Stimulated activated CD4-positive, alpha-beta T cell treated with anti-CD3 and anti-CD28 coated beads, Interleukin-12 subunit alpha, Interleukin-12 subunit beta, amount 100 ng/mL, for 24 hours (primary cell): Measurements from ENCODE around the gene RBBP7.

Experiments used
- DNase-seq, 2 experiments: peaks; one replicate each; pipeline ENCODE4 v3.0.0-alpha.2; 2020; ENCODE audit warnings: low read depth in 2 of 2

RBBP7 gene

GRCh38 chrX:16867947-16868346, 2.2 kb downstream of the RBBP7 start:
- no peak for DNase-seq

DNA sequence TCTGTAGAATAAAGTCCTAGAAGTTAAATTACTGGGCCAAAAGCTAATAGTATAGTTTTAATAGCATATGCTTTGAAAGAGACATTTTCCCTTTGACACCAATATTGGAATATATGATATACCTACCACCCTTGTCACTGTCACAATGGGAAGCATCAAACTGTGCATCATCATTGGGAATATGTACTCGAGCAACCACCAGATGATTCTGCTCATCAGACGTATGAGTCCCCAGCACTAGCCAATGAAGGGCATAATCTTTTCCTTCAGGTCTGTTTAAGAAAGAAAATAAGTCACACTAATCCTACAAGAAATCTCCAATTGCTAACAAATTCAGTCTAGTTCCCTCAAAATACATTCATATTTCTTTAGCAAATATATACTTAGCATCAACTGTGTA, 7.3 kb downstream of the RBBP7 start:
- no peak for DNase-seq

DNA sequence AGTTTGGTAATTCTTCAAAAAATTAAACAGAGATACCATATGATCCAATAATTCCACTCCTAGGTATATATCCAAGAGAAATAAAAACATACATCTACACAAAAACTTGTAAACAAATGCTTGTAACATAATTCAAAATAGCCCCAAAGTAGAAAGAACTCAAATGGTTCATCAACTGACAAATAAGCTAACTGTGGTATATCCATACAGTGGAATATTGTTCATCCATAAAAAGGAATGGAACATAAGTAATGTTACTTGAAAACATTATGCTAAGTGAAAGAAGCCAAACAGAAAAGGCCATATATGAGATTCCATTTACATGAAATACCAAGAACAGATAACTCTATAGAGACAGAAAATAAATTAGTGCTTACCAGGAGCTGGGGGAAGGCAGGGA, 13.4 kb downstream of the RBBP7 start:
- no peak for DNase-seq

DNA sequence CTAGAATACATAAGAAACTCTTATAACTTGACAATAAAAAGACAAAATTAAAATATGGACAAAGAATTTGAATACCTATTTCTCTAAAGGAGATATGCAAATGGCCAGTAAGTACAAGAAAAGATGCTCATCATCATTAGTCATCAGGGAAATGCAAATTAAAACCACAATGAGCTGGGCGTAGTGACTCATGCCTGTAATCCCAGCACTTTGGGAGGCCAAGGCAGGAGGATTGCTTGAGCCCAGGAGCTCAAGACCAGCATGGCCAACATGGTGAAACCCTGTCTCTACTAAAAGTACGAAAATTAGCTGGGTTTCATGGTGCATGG, 14.1 kb downstream of the RBBP7 start:
- peak in 1 of 2 experiments; percentile 18 for DNase-seq

- DNase-seq: no peak
Measured at GRCh38 chrX:16855363-16856075, 14.6 kb downstream of the RBBP7 start.

DNA sequence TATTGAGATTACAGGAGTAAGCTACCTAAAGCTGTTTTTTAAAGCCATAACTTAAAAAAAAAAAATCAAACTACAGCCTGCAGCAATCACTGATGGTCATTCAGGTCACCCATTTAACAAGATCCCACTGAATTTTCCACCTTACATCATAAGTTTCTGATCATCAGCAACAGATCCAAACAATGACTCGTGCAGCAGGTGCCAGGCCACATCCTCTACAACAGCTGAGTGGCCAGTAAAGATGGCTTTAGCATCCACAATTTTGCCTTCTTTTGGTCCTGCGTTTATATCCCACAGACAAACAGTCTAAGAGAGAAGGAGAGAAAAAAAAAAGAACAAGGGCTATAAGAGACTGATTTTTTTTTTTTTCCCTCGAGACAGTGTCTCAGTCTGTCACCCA, 16.6 kb downstream of the RBBP7 start:
- DNase-seq: no peak

- DNase-seq: no peak
Measured at GRCh38 chrX:16852617-16853179, 17.5 kb downstream of the RBBP7 start.

DNA sequence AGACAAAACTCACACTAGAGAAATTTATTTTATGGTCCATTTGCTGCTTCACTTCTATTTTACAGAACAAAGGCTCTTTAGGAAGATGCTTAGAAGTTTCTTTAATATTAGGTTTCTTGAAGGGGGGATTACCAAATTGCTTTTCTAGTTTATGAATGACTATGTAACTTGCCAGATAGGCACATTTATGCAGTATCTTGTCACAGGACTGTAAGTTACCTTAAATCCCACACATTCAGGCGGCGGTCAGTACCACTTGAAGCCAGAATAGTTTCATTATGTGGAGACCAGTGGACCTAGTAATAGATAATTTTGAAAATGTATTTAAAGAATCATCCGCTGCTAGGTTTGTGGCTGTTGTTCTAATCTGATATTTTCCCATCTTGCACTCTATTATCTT, 18.3 kb downstream of the RBBP7 start:
- no peak for DNase-seq

DNA sequence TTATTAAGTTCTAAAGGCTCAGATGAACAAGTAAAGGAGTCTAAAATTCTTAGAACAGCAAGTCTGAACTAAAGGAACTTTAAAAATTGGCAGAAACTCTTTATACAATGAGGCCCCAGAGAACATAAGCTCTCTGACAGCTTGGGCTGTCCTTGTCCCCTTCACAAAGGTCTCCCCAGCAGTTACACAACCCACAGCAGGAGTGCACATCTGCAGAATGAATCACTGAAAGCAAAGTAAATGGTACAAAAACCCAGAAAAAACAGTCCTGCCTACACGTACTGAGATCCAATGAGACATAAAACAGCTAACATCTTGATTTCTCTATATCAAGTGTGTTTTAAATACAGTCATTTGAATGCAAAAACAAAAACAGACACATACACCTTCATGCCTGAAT, 18.7 kb downstream of the RBBP7 start:
- no peak for DNase-seq

- no peak for DNase-seq
Measured at GRCh38 chrX:16848541-16848940, 21.6 kb downstream of the RBBP7 start.

- DNase-seq: no peak
Measured at GRCh38 chrX:16845686-16846085, 24.5 kb downstream of the RBBP7 start.

DNA sequence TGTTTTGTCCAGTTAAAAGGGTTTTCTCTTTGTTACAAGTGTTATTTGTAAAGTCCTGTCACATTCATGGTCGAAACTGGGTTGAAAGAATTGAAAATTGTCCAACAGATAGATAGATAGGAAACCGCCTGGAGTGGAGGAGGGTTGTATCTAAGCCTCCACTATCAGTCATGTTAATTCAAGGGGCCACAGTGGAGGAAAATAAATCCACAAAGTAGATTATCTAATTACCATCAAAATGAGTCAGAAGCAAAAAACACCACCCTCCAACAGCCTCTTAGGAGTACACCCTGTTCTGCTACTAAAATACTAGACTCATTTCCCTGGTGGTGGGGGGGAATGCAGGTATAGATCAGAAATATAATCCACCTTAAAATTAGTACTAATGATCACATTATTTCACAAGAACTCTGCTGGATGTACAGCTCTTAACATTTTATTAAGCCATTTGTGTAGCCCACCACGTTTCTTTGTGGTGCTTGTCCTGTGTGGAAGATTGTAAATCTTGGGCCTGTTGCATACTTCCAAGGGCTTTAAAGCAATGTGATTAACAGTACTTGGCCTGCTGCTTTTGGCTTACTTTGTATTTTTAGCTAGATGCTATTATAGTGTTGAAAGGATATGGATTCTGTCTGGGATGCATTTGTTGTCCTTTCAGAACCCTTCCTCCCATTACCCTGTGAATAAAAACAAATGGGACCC, 26.8 kb downstream of the RBBP7 start:
- DNase-seq: no peak

GRCh38 chrX:16842684-16843083, 27.5 kb downstream of the RBBP7 start:
- DNase-seq: no peak

GRCh38 chrX:16839852-16840460, 30.2 kb downstream of the RBBP7 start:
- no peak for DNase-seq

GRCh38 chrX:16839219-16839851, 30.8 kb downstream of the RBBP7 start:
- DNase-seq: no peak

- no peak for DNase-seq
Measured at GRCh38 chrX:16838202-16839066, 31.7 kb downstream of the RBBP7 start.

DNA sequence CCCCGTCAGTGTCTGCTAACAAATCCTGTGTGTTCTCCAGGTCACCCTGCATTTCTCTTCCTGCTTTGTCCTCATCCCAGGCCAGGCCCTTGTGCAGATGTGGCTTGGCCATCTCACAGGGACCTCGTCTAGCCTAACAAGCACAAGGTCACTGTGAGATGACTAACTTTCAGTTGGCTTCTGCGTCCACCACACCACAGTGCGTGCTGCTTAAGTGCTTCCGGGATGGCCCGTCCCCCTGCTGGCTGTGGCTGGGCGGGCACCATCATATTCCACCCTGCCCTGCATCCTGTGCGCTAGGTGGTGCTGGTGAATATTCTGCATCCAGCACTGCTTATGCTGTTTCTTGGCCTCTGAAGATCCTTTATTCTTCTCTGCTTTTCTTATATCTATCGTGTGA, 33.8 kb downstream of the RBBP7 start:
- no peak for DNase-seq

- no peak for DNase-seq
Measured at GRCh38 chrX:16834806-16835205, 35.4 kb downstream of the RBBP7 start.

DNA sequence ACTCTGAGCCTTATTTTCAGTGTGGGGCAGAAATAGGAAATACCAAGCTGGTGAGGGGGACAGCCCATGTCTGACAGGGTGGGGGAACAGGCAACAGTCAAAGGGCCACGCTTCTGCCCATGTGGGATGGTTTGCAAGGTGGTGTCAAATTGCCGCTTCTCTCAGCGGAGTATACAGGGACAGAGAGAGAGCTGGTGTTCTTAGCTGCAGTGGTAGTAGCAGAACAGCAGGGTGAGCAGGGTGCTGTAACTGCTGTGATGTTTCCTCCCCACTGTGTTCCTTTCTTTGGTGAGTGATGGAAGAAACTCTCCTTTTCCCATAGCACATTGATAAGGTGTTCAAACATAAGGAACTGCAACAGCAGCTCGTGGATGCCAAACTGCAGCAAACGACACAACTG, 37.9 kb downstream of the RBBP7 start:
- no peak for DNase-seq

- no peak for DNase-seq
Measured at GRCh38 chrX:16828124-16828908, 41.8 kb downstream of the RBBP7 start.

DNA sequence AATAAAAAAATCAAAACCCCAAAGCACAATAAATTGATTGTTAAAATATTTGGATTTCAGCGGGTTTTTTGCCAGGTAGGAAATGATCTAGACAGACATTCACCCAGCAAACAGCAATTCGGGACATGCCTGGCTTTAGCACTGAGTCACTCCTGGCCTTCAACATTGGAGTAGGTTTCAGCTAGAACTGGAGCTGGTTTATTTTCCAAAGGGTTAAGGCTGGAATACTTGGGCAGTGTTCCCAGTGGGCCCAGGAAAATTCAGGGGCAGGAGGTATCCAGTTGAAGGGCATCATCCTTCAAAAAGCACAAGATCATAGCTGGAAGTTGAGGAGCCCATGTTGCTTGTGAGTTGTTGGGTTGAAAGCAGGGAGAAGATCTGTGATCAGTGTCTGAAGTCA, 42.9 kb downstream of the RBBP7 start:
- DNase-seq: no peak
